ENCODE measurements around the gene PRDM5.

Gene PRDM5

GRCh38 chr4:120922381-120923206 is at the start of gene PRDM5:
TSS of gene PRDM5 (minus strand) at chr4:120922726. CDS start at chr4:120922608, 118 bp downstream.
- DNase-seq = no peak

- no peak for DNase-seq
Measured at GRCh38 chr4:120971884-120972283, 49.4 kb upstream of the PRDM5 start.

DNA sequence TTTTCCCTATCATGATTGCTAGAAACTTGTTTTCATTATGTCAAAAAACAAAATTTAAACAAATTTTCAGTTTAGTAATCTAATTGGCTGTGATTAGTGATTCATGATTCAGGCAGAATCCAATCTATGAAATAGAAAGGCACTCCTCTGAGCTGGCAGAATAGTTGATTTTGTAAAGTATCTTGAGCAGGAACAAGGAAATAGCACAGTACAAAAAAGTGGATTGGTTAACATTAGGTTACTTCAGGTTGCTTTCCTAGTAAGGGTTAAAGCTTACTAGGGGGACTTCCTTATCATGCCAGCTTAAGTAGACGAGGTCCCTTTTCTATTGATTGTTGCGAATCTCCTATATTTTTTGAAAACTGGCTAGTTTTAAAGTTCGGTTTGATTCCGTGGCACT is 43.4 kb upstream of the PRDM5 start:
- no peak for DNase-seq

DNA sequence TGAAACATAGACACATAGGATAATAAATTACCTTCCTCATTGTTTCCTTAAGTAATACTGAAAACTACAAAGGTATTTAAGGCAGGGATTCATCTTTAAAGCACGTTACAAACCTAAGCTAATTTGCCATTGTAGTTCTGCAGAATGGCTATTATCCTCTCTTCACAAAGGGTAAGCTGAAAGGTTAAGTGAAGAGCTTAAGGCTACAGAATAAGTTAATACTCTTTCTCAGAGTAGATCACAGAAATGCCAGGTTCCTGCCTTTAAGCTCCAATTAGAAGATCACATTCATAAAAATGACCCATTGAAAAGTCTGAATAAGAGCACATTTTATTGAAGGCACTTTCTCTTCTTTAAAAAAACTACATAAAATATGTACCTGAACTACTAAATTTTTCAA is 42.1 kb upstream of the PRDM5 start:
- DNase-seq = no peak

- no peak for DNase-seq
Measured at GRCh38 chr4:120963449-120963848, 40.9 kb upstream of the PRDM5 start.

DNA sequence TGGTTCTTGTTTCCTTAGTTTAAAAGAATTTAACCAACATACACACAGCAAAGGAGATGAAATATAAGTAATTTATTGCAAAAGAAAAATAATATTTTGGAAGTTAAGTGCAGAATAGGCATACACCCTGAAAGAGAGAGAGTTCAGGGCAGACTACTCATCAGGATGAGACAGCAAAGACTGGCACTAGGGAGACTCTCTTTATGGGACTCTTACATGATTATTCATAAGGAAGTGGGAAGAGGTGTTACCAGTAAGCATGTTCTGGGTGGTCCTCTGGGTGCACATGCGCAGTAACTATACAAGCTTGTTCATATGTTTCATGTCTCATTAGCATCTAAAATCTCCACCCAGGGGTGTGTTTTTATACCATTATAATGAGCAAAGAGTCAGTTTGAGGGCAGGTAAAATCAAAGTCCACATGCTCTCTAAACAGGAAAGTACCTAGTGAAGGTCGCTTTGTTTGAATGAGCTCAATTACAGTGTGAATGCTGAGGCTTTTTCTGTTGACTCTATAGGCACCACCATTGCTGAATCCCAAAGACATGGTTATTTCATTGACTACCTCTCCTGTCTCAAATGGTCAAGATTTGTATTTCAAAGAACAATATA is 38.2 kb upstream of the PRDM5 start:
- no peak for DNase-seq

GRCh38 chr4:120948382-120948781 is 25.9 kb upstream of the PRDM5 start:
- no peak for DNase-seq

- DNase-seq = no peak
Measured at GRCh38 chr4:120942776-120943175, 20.2 kb upstream of the PRDM5 start.

- no peak for DNase-seq
Measured at GRCh38 chr4:120940547-120940946, 18.0 kb upstream of the PRDM5 start.

- no peak for DNase-seq
Measured at GRCh38 chr4:120939693-120940092, 17.2 kb upstream of the PRDM5 start.

DNA sequence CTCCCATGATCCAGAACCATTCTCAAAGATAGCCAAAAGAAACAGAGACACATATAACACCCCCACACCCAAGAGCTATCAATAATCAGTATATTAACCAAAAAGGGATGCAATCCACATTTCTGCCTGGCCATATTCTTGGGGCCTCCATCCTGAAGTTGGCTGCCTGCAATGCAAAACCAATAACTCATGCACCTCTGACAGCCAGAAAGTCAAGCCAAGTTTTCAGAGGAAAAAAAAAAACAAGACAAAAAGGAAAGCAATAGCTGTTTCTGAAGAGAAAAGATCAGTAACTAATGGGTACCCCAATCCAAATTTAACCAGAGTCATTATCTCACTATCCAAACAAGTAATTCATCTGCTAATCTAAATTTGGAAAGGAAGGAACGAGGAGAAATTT is 7.3 kb upstream of the PRDM5 start:
- no peak for DNase-seq

DNA sequence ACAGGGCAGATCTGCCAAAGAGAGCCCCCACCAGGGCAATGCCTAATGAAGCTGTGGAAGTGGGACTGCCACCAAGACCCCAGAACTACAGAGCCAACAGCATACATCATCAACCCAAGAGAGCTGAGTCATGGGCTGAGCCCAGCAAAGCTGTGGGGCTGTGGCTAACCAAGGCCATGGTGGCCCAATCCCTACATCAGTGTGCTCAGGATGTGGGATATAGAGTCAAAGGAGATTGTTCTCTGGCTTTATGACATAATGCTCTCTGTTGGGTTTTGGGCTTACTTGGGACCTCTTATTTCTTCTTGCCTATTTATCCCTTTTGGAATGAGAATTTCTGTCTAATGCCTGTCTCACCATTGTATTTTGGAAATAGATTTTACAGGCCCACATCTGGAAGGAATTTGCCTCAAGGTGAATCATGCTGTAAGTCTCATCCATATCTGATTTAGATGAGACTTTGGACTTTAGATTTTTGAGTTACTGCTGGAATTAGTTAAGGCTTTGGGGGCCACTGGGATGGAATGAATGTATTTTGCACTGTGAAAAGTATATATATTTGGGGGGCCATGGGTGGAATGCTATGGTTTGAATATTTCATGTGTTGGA is 5.4 kb upstream of the PRDM5 start:
- peak; percentile 17 for DNase-seq

DNA sequence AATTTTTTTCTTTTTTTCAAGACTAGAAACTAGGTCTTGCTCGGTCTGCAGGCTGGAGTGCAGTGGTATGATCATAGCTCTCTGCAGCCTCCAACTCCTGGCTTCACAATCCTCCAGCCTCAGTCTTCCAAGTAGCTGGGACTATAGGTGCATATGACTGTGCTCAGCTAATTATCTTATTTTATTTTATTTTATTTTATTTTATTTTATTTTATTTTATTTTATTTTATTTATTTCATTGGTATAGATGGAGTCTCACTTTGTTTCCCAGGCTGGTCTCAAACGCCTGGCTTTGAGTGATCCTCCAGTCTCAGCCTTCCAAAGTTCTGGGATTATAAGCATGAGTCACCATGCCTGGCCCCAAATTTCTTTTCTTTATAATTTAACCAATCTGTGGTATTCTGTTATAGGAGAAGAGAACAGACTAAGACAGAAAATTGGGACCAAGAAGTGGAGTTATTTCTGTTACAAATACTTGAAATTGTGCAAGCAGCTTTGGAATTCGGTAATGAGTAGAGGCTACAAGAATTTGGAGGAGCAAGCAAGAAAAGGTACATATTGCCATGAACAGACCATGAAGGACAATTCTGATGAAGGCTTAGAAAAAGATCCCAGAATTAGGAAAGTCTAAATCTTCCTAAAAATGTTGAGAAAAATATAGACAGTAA is 4.0 kb upstream of the PRDM5 start:
- no peak for DNase-seq

DNA sequence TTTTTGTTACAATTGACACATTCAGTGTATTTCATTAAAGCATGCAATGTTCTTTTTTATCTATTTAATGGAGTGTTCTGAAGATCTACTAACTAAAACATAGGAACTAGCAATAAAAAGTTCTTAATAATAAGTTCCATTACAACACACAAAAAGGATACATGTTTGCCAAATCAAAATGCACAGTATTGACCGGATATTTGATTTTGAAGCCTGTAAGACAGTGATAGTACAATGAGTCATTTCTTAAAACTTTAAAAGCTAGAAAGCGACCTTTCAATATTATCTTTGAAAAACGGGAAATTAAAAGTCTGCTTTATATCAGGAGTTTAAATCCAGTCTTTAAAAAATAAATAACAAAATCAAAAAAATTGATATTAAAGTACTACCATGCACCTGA is 2.4 kb upstream of the PRDM5 start:
- no peak for DNase-seq

DNA sequence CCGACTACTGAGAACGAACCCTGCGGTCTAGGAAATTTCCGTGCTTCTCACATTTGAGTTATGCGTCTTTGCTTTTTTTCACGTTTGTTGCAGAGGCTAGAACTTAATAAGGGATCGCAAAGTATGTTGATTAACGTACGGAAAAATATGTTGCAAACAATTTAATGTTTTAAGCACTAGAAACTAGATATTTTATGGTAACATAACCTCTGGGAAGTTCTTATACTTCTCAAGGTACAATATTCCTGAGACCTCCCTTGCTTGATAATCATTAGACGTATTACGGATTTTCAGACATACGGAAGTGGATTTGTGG is 639 bp upstream of the PRDM5 start:
- no peak for DNase-seq

GRCh38 chr4:120921456-120922380 is 808 bp downstream of the PRDM5 start:
- DNase-seq = peak; percentile 51

DNA sequence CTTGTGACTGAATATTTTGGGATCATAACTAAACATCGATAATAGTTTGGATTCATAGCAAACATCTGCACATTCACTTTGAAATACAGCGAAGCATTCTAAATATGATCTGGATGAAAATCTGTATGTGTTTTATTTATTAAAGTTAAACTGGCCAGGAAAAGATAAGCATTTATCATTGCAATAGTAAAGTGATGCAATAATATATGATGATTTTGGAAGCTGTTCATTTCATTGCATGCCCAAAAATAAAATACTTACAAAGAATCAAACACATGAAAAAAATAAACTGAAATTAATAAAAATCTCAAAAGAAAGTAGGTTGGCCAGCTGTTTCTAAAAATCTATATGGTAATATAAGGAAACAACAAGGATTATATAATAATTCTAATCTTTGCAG is 1.9 kb downstream of the PRDM5 start:
- no peak for DNase-seq

DNA sequence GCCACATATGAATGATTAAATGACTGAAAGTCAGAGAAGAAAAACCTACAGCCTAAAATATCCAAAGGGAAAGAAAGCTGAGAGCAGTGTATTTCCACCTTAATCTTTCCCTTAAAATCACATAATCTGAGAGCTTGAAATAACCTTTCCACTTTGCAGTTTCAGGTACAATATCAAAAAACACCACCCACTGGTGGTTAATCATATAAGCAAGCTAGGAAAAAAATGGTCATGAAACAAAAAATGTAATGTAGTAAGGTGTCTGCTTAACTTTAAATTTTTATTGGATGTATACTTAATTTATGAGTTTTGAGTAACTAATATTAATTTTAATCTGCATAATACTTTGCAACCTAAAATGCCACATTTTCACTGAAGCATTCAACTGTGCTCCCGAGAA is 3.2 kb downstream of the PRDM5 start:
- no peak for DNase-seq

DNA sequence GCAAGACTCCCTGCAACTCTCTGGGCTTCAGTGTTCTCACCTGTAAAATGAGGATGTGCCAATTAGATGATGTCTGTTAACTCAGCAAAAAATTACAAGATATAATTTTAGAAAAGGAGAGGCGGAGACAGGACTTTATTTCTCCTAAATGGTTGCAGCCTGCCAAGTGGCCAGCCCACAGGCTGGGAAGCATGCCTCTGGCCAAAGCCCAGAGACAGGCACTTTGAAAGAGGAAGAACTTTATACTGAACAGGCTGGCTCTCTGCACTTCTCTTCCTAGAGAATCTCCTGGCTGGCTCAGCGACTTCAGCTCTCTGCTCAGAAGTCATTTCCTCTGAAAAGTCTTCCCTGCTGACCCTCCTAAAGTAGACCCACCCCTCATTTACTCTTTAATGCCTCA is 3.7 kb downstream of the PRDM5 start:
- DNase-seq = peak; percentile 5

DNA sequence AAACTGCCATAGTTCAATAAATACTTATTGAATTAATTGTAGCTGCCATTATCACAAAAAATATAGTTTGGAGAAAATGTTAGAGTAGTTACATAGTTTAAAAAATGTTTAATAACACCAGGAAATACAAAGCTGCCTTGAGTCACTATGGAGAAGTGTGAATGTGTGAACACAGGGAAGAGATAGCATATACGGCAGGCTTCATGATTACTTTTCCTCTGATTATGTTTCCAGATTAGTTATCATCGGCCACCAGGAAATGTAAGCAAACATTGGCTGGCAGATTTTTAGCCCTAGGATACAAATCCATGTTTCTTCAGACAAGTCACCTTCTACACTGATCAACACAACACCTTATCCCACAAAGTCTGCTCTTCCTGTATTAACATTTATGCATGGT is 4.4 kb downstream of the PRDM5 start:
- no peak for DNase-seq

- no peak for DNase-seq
Measured at GRCh38 chr4:120916937-120917336, 5.6 kb downstream of the PRDM5 start.

DNA sequence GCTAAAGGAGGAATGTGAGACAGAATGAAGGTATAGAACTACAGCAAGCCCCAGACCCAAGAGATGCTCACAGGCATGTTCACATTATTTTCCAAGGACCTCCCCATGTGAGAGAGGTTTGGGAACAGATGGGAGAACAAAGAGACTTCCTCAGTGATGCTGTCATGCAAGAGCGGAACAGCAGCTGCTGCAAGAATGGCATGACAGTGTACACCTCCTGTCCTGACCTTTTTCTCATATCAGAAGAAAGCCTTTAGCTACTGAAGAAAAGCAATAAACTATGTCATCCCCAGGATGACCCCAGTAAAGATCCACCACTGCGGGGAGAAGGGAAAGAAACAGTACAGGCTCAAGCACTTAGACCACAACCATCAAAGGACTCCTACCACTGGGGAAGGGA is 7.2 kb downstream of the PRDM5 start:
- DNase-seq = no peak

GRCh38 chr4:120903419-120903818 is 19.1 kb downstream of the PRDM5 start:
- no peak for DNase-seq
